Measurements from ENCODE around the gene TRIM49D2. TPM values are rescaled to one million over a fixed set of nuclear protein-coding genes. Genes with fewer than 3 reads are reported as not detected.
"Not testable (repeated sequence)": the region's sequence is repeated elsewhere in the genome, so short reads cannot be mapped to it uniquely, and the experiment has no call there.

Gene TRIM49D2
- total and polyA plus RNA-seq, 2 experiments from 2014 or later: not detected

DNA sequence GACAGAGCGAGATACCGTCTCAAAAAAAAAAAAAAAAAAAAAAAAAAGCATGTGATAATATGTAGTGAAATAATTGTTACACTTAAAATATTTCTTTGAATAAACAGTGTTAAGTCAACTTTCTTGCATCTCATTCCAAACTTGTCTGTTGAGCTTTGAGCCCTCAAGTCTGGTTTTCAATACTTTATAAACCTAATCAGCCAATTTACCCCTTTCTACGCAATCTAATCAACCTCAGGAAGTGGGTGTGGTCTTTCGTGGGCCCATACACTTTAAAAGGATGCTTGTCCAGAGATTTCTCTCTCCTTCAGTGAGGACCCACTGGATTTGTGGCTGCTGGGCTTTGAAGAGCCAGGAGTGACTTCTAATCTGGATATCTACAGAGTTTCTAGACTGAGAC, 41.9 kb downstream of the TRIM49D2 start, which contains the start of gene TRIM64:
Gene TRIM64 (plus strand): TSS at position 301 of the 400 bp plus-strand sequence. CDS start 2,467 bp downstream, outside the sequence.
- H3K27ac Mint-ChIP-seq; H3K27me3 Mint-ChIP-seq (ENCODE audit: insufficient read depth, low read depth, poor library complexity); H3K4me2 ChIP-seq; H3F3A ChIP-seq (replicated peaks; ENCODE audit: low read depth); H3K4me1 Mint-ChIP-seq; DNase-seq (ENCODE audit: low spot score); H3K27me3 ChIP-seq (ENCODE audit: insufficient read depth); H3K9me2 ChIP-seq (ENCODE audit: insufficient read depth); H3K4me3 Mint-ChIP-seq; H3K9me3 Mint-ChIP-seq; H4K20me1 ChIP-seq (replicated peaks; ENCODE audit: insufficient read depth); H3K4me1 ChIP-seq (ENCODE audit: insufficient read depth); H3K27ac ChIP-seq (ENCODE audit: low read depth); H3K36me3 ChIP-seq (ENCODE audit: insufficient read depth); H2AFZ ChIP-seq; H3K79me2 ChIP-seq (replicated peaks; ENCODE audit: insufficient read depth); ATAC-seq; H3K4me3 ChIP-seq; H3K36me3 Mint-ChIP-seq (ENCODE audit: low read depth): not testable (repeated sequence)

Small RNA genes within 50 kb of the gene (small RNA-seq; reads per million reads assigned to genes)
- not detected for gene AP004607.1 (ENCODE audit: low replicate concordance)

Other genes starting within 250 kb of the TRIM49D2 start
- not detected in 2 replicates for gene TRIM77, start 213.8 kb upstream of the TRIM49D2 start, total RNA-seq (2014; rRNA removed; shearing (Covaris generic))
- gene TRIM77, start 213.8 kb upstream of the TRIM49D2 start, polyA plus RNA-seq (2016; fragmentation: Nextera tagmentation; extraction: Ambion mirVana): not detected in 2 replicates
- 0.27 TPM in 1 of 2 replicates, not detected in the other for gene TRIM49, start 115.5 kb upstream of the TRIM49D2 start, total RNA-seq (2014; rRNA removed; shearing (Covaris generic))
- 0.12 TPM in 1 of 2 replicates, not detected in the other for gene TRIM49, start 115.5 kb upstream of the TRIM49D2 start, polyA plus RNA-seq (2016; fragmentation: Nextera tagmentation; extraction: Ambion mirVana)
- gene TRIM64B, start 45.6 kb upstream of the TRIM49D2 start, total RNA-seq (2014; rRNA removed; shearing (Covaris generic)): not detected in 2 replicates
- gene TRIM64B, start 45.6 kb upstream of the TRIM49D2 start, polyA plus RNA-seq (2016; fragmentation: Nextera tagmentation; extraction: Ambion mirVana): not detected in 2 replicates
- 0.10 TPM in 1 of 2 replicates, not detected in the other for gene TRIM49D1, start 1.8 kb upstream of the TRIM49D2 start, total RNA-seq (2014; rRNA removed; shearing (Covaris generic))
- 0.16 TPM in 1 of 2 replicates, not detected in the other for gene TRIM49D1, start 1.8 kb upstream of the TRIM49D2 start, polyA plus RNA-seq (2016; fragmentation: Nextera tagmentation; extraction: Ambion mirVana)
- 0.10 TPM in 1 of 2 replicates, not detected in the other for gene TRIM64, start 42.0 kb downstream of the TRIM49D2 start, total RNA-seq (2014; rRNA removed; shearing (Covaris generic))
- gene TRIM64, start 42.0 kb downstream of the TRIM49D2 start, polyA plus RNA-seq (2016; fragmentation: Nextera tagmentation; extraction: Ambion mirVana): 0.10 TPM in 1 of 2 replicates, not detected in the other
- not detected in 2 replicates for gene TRIM49C, start 107.0 kb downstream of the TRIM49D2 start, total RNA-seq (2014; rRNA removed; shearing (Covaris generic))
- gene TRIM49C, start 107.0 kb downstream of the TRIM49D2 start, polyA plus RNA-seq (2016; fragmentation: Nextera tagmentation; extraction: Ambion mirVana): not detected in 2 replicates
- gene UBTFL1, start 161.9 kb downstream of the TRIM49D2 start, total RNA-seq (2014; rRNA removed; shearing (Covaris generic)): not detected in 2 replicates
- not detected in 2 replicates for gene UBTFL1, start 161.9 kb downstream of the TRIM49D2 start, polyA plus RNA-seq (2016; fragmentation: Nextera tagmentation; extraction: Ambion mirVana)
- gene NAALAD2, start 210.6 kb downstream of the TRIM49D2 start, total RNA-seq (2014; rRNA removed; shearing (Covaris generic)): 4.3 and 12.4 TPM in 2 replicates
- 3.1 and 3.4 TPM in 2 replicates for gene NAALAD2, start 210.6 kb downstream of the TRIM49D2 start, polyA plus RNA-seq (2016; fragmentation: Nextera tagmentation; extraction: Ambion mirVana)

Data from GM23338 (cell line).